PC-9 (cell line): Measurements from ENCODE around the gene PKP3. TPM values are rescaled to one million over a fixed set of nuclear protein-coding genes. Genes with fewer than 3 reads are reported as not detected.
A peak's percentile ranks its signal among the peaks of the same experiment; 100 is the strongest.

ENCODE experiments used
- BruUV-seq: library from RNA; stranded (reverse); fragments of 400-500 nt; replicated peaks from 2 replicates; lab custom pipeline; 2021; lab: Mats Ljungman, UMichigan
- CTCF ChIA-PET: fragments of 300-600 bp; sonication (Branson Sonifier 250); formaldehyde crosslinking; loops from one replicate; lab custom pipeline; 2022; ENCODE audit warnings: antibody characterized with exemption; lab: Charles Lee
- POLR2A ChIA-PET: fragments of 300-600 bp; sonication (Branson Sonifier 250); formaldehyde crosslinking; loops from one replicate; lab custom pipeline; 2022; ENCODE audit warnings: antibody characterized with exemption; ENCODE audit not compliant: unreplicated experiment; lab: Charles Lee
- DNase-seq, 2 experiments: peaks; one replicate each; pipeline versions ENCODE4 v3.0.0 to v3.0.0-alpha.2; 2015 to 2022; ENCODE audit warnings: mixed read lengths in 1 of 2
- H2AFZ ChIP-seq: fragments of 200-600 bp; sonication (generic); 2 replicates; pipeline ENCODE4 v1.8.1; 2017; ENCODE audit warnings: antibody characterized with exemption
- H3F3A ChIP-seq: fragments of 200-600 bp; sonication (generic); 2 replicates; pipeline ENCODE4 v1.8.1; 2017; ENCODE audit warnings: antibody characterized with exemption, mild to moderate bottlenecking, low read depth; ENCODE audit not compliant: insufficient read depth
- H3K27ac ChIP-seq: fragments of 200-600 bp; sonication (generic); 2 replicates; pipeline ENCODE4 v1.6.1; 2016; ENCODE audit warnings: mixed run types
- H3K27me3 ChIP-seq: fragments of 200-600 bp; sonication (generic); 2 replicates; pipeline ENCODE4 v1.6.1; 2016; ENCODE audit warnings: low read depth, mixed run types; ENCODE audit not compliant: insufficient read depth
- H3K36me3 ChIP-seq: fragments of 200-600 bp; sonication (generic); 2 replicates; pipeline ENCODE4 v1.6.1; 2016; ENCODE audit warnings: low read depth, mixed run types
- H3K4me1 ChIP-seq: fragments of 200-600 bp; sonication (generic); replicated peaks from 2 replicates; pipeline ENCODE4 v1.6.1; 2016; ENCODE audit warnings: mixed run types; ENCODE audit not compliant: insufficient read depth
- H3K4me2 ChIP-seq: fragments of 200-600 bp; sonication (generic); 2 replicates; pipeline ENCODE4 v1.6.1; 2017; ENCODE audit warnings: mixed run types
- H3K4me3 ChIP-seq: fragments of 200-600 bp; sonication (generic); 2 replicates; pipeline ENCODE4 v1.6.1; 2016; ENCODE audit warnings: mixed run types
- H3K79me2 ChIP-seq: fragments of 200-600 bp; sonication (generic); 2 replicates; pipeline ENCODE4 v1.6.1; 2017; ENCODE audit warnings: low read depth, mixed run types
- H3K9me2 ChIP-seq: fragments of 200-600 bp; sonication (generic); 2 replicates; pipeline ENCODE4 v1.8.1; 2017; ENCODE audit warnings: mild to moderate bottlenecking; ENCODE audit not compliant: insufficient read depth
- H3K9me3 ChIP-seq: fragments of 200-600 bp; sonication (generic); 2 replicates; pipeline ENCODE4 v1.8.1; 2016; ENCODE audit warnings: low read depth; ENCODE audit not compliant: insufficient read depth
- H4K20me1 ChIP-seq: fragments of 200-600 bp; sonication (generic); 2 replicates; pipeline ENCODE4 v1.8.1; 2017; ENCODE audit not compliant: insufficient read depth
- EZH2 ChIP-seq: fragments of 200-600 bp; sonication (generic); IDR thresholded peaks from 2 replicates; pipeline ENCODE4 v1.8.0; 2017; ENCODE audit warnings: antibody characterized with exemption, low read depth
- intact Hi-C: fragments of 100-400 bp; cut with micrococcal nuclease; formaldehyde crosslinking; loops from one replicate; pipeline ENCODE4 v1.10.0; 2022; ENCODE audit not compliant: unreplicated experiment
- total RNA-seq: library from RNA; stranded (reverse); gene quantifications from 2 replicates; pipeline ENCODE4 v1.2.3, GENCODE V29; 2021
- TF ChIP-seq, protein P1 (sequence below): fragments of 200-600 bp; sonication (generic); conservative IDR thresholded peaks from 2 replicates; pipeline ENCODE4 v1.6.1; 2017; ENCODE audit warnings: mixed run types, antibody characterized with exemption, mild to moderate bottlenecking, moderate library complexity

The PKP3 gene
- total RNA-seq, 1 experiment from 2014 or later, result 83.7 TPM

DNA sequence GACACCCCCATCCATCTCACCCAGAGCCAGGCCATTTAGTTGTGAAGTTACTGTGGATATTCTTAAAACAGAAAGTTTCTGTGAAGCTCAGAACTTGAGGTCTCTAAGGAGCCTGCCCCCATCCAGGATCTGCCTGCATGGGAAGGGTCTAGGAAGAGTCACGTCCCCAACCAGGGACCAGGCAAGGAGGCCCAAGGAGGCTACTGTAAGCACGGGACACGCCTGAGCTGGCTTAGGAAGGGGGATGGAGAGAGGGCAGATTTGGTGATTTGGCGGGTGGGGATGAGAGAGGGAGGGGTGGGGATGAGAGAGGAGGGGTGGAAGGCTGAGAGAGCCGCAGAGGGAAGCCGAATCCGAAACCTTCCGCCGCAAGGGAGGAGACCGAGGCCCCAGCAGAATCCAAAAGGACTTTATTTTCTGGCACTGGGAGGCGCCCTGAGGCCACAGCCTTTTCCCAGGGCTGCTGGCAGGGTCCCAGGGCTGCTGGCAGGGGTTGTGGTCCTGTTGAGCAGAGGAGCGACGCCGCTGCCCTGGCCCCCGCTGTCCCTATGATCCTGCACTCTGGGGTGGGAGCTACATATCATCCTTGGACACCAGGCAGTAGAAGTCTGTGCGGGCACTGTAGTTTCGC, 11.4 kb downstream of the PKP3 start:
- no peak overlapping the region for H3K4me3 ChIP-seq
- H3K27ac ChIP-seq, result no peak overlapping the region
- H3K9me3 ChIP-seq, result no peaks in the 10 kb centered on the region
- CTCF ChIA-PET, result no interaction called here
- H3K9me2 ChIP-seq, result no peaks in the 10 kb centered on the region
- no peak overlapping the region for H3K4me2 ChIP-seq
- no peaks in the 10 kb centered on the region for H3K27me3 ChIP-seq
- POLR2A ChIA-PET, result no interaction called here
- no peaks in the 10 kb centered on the region for H3K4me1 ChIP-seq
- BruUV-seq, result no TSS peak
- 0 out of 2 replicates have a peak, but pooled peaks cover 3% of the 10 kb centered on the region for H3F3A ChIP-seq
- H2AFZ ChIP-seq, result no peak overlapping the region
- TF ChIP-seq, protein P1, sequence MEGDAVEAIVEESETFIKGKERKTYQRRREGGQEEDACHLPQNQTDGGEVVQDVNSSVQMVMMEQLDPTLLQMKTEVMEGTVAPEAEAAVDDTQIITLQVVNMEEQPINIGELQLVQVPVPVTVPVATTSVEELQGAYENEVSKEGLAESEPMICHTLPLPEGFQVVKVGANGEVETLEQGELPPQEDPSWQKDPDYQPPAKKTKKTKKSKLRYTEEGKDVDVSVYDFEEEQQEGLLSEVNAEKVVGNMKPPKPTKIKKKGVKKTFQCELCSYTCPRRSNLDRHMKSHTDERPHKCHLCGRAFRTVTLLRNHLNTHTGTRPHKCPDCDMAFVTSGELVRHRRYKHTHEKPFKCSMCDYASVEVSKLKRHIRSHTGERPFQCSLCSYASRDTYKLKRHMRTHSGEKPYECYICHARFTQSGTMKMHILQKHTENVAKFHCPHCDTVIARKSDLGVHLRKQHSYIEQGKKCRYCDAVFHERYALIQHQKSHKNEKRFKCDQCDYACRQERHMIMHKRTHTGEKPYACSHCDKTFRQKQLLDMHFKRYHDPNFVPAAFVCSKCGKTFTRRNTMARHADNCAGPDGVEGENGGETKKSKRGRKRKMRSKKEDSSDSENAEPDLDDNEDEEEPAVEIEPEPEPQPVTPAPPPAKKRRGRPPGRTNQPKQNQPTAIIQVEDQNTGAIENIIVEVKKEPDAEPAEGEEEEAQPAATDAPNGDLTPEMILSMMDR, result no peak
- no peak for TF ChIP-seq EZH2
- intact Hi-C loops, result no loop called here
- H3K79me2 ChIP-seq, result no peaks in the 10 kb centered on the region
- no peaks in the 10 kb centered on the region for H3K36me3 ChIP-seq
- DNase-seq, result no peak
- H4K20me1 ChIP-seq, result no peaks in the 10 kb centered on the region

DNA sequence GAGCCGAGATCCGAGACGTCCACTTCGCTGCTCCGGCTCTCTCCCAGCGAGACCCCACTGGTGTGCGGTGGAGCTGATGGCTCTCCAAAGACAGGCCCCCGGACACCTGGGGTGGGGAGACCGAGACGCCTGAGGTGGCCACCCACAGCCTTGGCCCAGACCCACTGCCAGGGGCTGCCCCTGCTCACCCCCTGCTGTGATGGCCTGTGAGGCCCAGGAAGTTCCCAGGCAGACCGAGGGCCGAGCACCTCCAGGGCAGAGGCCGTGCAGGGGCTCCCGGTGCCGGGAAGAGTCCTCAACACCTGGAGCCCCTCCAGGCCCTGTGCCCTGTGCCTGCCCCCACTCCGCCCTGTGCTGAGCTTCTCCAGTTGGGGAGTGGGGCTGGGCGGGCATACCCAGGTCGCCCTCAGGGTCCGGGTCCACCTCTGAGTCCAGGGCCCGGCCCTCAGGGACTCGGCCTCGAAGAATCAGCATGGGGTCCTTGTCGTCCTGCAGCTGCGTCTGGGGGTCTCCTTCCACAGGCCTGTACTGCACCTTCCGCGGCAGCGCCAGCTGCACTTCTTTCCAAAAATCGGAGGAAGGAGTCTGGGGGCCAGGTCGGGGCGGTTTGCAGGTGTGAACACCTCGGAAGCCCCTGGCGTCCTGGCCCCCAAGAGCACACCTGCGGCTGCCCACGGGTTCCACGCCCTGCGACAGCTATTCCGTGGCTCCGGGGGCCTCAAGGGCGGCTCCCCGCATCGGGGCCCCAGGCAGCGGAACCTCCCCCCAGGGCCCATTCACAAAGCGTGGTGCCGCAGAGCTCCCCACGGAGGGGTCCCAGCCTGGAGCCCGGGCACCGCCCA, 12.2 kb downstream of the PKP3 start:
- H3K4me1 ChIP-seq, result no peaks in the 10 kb centered on the region
- peak overlapping the region; percentile 53; the same call in 1 of the 2 replicates for H3K4me2 ChIP-seq
- H3K79me2 ChIP-seq, result no peaks in the 10 kb centered on the region
- H3K36me3 ChIP-seq, result no peaks in the 10 kb centered on the region
- H3K27ac ChIP-seq, result no peak overlapping the region
- ChIA-PET CTCF (interaction anchor here (1.0 kb wide), 1 partner anchor 42 kb away, joined by 8 read pairs; no protein-coding TSS in a partner anchor), POLR2A (interaction anchor here (0.6 kb wide), 1 partner anchor 158 kb away, joined by 4 read pairs; no protein-coding TSS in a partner anchor)
- 0 out of 2 replicates have a peak, but pooled peaks cover 3% of the 10 kb centered on the region for H3F3A ChIP-seq
- no peak overlapping the region; the same call in 1 of the 2 replicates for H3K4me3 ChIP-seq
- BruUV-seq, result TSS peak; percentile 44
- H2AFZ ChIP-seq, result no peak overlapping the region
- TF ChIP-seq EZH2, result no peak
- TF ChIP-seq, protein P1, result no peak
- DNase-seq, result no peak
- no peaks in the 10 kb centered on the region for H3K27me3 ChIP-seq
- no peaks in the 10 kb centered on the region for H3K9me2 ChIP-seq
- intact Hi-C loops, result no loop called here
- no peaks in the 10 kb centered on the region for H3K9me3 ChIP-seq
- H4K20me1 ChIP-seq, result no peaks in the 10 kb centered on the region

DNA sequence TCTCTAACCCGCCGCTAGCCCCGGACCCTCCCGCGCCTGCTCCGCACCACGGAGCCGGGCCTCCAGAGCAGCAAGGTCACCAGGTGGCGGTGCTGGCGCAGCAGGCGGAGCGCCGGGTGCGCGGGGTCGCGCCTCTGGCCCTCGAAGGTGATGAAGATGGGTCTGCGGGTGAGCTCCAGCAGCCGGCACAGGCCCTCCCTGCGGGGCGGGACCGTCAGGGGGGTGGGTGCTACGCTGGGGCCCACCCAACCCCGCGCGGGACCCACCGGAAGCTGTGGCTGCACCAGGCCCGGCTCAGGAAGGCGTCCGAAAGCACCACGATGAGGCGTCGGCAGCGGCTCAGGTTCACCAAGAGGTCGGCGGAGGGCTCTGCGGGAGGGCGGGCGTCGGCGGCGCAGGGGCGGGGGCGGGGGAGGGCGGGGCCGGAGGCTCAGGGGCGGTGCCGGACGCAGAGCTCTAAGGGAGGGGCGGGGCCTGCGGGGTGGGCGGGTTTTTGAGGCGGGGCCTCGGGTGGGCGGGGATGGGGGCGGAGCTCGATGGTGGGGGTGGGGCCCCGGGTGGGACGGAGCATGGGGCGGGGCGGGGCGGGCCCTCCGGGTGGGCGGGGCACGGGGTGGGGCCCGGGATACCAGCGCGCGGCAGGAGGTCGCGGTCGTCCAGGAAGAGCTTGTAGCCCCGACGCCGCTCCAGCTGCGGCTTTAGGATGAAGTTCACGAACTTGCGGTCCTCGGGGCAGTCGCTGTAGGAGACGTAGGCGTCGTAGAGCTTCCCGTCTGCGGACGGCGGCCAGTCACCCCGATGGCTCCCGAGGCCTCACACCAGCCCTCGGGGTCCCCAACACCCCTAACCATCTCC, 13.0 kb downstream of the PKP3 start:
- Histone ChIP-seq H3K4me3 (no peak overlapping the region; the same call in 1 of the 2 replicates), H3K36me3 (no peaks in the 10 kb centered on the region), H3K79me2 (no peaks in the 10 kb centered on the region), H2AFZ (no peak overlapping the region), H4K20me1 (no peaks in the 10 kb centered on the region), H3K4me1 (no peaks in the 10 kb centered on the region), H3K27me3 (no peaks in the 10 kb centered on the region), H3K9me2 (no peaks in the 10 kb centered on the region), H3F3A (0 out of 2 replicates have a peak, but pooled peaks cover 3% of the 10 kb centered on the region), H3K9me3 (no peaks in the 10 kb centered on the region), H3K4me2 (peak overlapping the region; percentile 53), H3K27ac (no peak overlapping the region)
- TF ChIP-seq, protein P1, result no peak
- no peak for TF ChIP-seq EZH2
- no TSS peak for BruUV-seq
- ChIA-PET CTCF (interaction anchor here (1.0 kb wide), 2 partner anchors 41 to 43 kb away, joined by 4 to 8 read pairs; no protein-coding TSS in a partner anchor), POLR2A (interaction anchor here (0.5 to 0.9 kb wide), 6 partner anchors 13 to 505 kb away, joined by 4 to 10 read pairs (median 6); partner anchors contain the start of genes BET1L, PKP3, RIC8A and RNH1)
- intact Hi-C loops, result no loop called here
- peak; percentile 49 to 60 for DNase-seq
